ENCODE measurements around the gene RFTN1. TPM values are rescaled to one million over a fixed set of nuclear protein-coding genes. Genes with fewer than 3 reads are reported as not detected.
A peak's percentile ranks its signal among the peaks of the same experiment; 100 is the strongest.

The RFTN1 gene
- total RNA-seq, 2 experiments from 2014 or later = 81.8 to 152 TPM

DNA sequence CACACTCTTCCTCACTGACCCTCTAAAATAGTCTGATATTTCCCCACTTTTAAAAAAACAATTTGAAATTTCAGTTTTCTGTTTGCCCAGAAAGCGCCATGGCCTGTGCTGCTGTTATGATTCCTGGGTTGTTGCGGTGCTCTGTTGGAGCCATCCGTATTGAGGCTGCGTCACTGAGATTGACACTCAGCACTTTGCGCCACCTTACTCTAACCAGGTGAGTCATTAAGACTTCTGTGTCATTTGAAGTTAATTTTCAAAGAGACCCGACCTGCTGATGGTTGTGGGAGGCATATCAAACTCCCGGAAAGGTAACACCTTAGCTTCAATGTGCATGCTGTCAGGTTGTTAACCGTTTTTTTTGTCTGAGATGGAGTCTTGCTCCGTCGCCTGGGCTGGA is 242.6 kb downstream of the RFTN1 start:
- TF ChIP-seq EZH2phosphoT487 (IDR thresholded peaks at IDR 0.05; ENCODE audit: borderline replicate concordance, low read depth, low read length) = no peak
- TF ChIP-seq, protein P1, sequence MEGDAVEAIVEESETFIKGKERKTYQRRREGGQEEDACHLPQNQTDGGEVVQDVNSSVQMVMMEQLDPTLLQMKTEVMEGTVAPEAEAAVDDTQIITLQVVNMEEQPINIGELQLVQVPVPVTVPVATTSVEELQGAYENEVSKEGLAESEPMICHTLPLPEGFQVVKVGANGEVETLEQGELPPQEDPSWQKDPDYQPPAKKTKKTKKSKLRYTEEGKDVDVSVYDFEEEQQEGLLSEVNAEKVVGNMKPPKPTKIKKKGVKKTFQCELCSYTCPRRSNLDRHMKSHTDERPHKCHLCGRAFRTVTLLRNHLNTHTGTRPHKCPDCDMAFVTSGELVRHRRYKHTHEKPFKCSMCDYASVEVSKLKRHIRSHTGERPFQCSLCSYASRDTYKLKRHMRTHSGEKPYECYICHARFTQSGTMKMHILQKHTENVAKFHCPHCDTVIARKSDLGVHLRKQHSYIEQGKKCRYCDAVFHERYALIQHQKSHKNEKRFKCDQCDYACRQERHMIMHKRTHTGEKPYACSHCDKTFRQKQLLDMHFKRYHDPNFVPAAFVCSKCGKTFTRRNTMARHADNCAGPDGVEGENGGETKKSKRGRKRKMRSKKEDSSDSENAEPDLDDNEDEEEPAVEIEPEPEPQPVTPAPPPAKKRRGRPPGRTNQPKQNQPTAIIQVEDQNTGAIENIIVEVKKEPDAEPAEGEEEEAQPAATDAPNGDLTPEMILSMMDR (conservative IDR thresholded peaks at IDR 0.05; ENCODE audit: low read length) = no peak
- CTCF ChIA-PET (ENCODE audit: unreplicated experiment) = no interaction called here
- BruUV-seq (replicated peaks) = no TSS peak
- Histone ChIP-seq H3K4me2 (ENCODE audit: low read length) (no peak overlapping the region), H3K27ac (ENCODE audit: low read depth, low read length, poor library complexity, severe bottlenecking) (no peak overlapping the region), H4K20me1 (ENCODE audit: insufficient read depth, low read length) (no peaks in the 10 kb centered on the region), H3K4me1 (ENCODE audit: insufficient read depth, low read length, poor library complexity, severe bottlenecking) (peaks cover 28% of the 10 kb centered on the region), H3K79me2 (ENCODE audit: insufficient read depth, low read depth, low read length) (peaks cover 35% of the 10 kb centered on the region), H3K9me3 (ENCODE audit: low read length) (no peaks in the 10 kb centered on the region), H3K36me3 (ENCODE audit: insufficient read depth, low read length) (peaks cover 64% of the 10 kb centered on the region), H3K9me2 (ENCODE audit: insufficient read depth, low read length) (no peaks in the 10 kb centered on the region), H3K4me3 (ENCODE audit: low read depth, low read length, poor library complexity, severe bottlenecking) (no peak overlapping the region), H2AFZ (ENCODE audit: low read length) (no peak overlapping the region)
- no peak for DNase-seq (ENCODE audit: low spot score)
- POLR2A ChIA-PET = no interaction called here
- intact Hi-C loops (cut with micrococcal nuclease; ENCODE audit: unreplicated experiment) = no loop called here

- TF ChIP-seq, protein P1 (conservative IDR thresholded peaks at IDR 0.05; ENCODE audit: low read length) = no peak
- no peak for TF ChIP-seq EZH2phosphoT487 (IDR thresholded peaks at IDR 0.05; ENCODE audit: borderline replicate concordance, low read depth, low read length)
- ChIA-PET POLR2A (interaction anchor here (0.7 to 1.6 kb wide), 5 partner anchors 12 to 552 kb away, joined by 3 to 4 read pairs (median 3); no protein-coding TSS in a partner anchor), CTCF (ENCODE audit: unreplicated experiment) (no interaction called here)
- no peaks in the 10 kb centered on the region for H4K20me1 ChIP-seq (ENCODE audit: insufficient read depth, low read length)
- intact Hi-C loops (cut with micrococcal nuclease; ENCODE audit: unreplicated experiment) = no loop called here
- peaks cover 30% of the 10 kb centered on the region for H3K36me3 ChIP-seq (ENCODE audit: insufficient read depth, low read length)
- no peak overlapping the region for H2AFZ ChIP-seq (ENCODE audit: low read length)
- no TSS peak for BruUV-seq (replicated peaks)
- no peaks in the 10 kb centered on the region for H3K9me2 ChIP-seq (ENCODE audit: insufficient read depth, low read length)
- peak overlapping the region; percentile 91 for H3K4me3 ChIP-seq (ENCODE audit: low read depth, low read length, poor library complexity, severe bottlenecking)
- H3K79me2 ChIP-seq (ENCODE audit: insufficient read depth, low read depth, low read length) = peaks cover 60% of the 10 kb centered on the region
- H3K27ac ChIP-seq (ENCODE audit: low read depth, low read length, poor library complexity, severe bottlenecking) = no peak overlapping the region
- H3K4me2 ChIP-seq (ENCODE audit: low read length) = peak overlapping the region; percentile 94
- H3K9me3 ChIP-seq (ENCODE audit: low read length) = no peaks in the 10 kb centered on the region
- peaks cover 35% of the 10 kb centered on the region for H3K4me1 ChIP-seq (ENCODE audit: insufficient read depth, low read length, poor library complexity, severe bottlenecking)
- no peak for DNase-seq (ENCODE audit: low spot score)
Observed at GRCh38 chr3:16266714-16267113, 246.8 kb downstream of the RFTN1 start.

Other genes starting within 250 kb of the RFTN1 start
- gene DPH3, start 248.8 kb downstream of the RFTN1 start, total RNA-seq (2014; rRNA removed; shearing (Covaris generic)) = 4.8 and 7.3 TPM in 2 replicates
- 14.4 and 19.0 TPM in 2 replicates for gene DPH3, start 248.8 kb downstream of the RFTN1 start, total RNA-seq (2022)
- 16.6 and 18.7 TPM in 2 replicates for gene OXNAD1, start 248.5 kb downstream of the RFTN1 start, total RNA-seq (2014; rRNA removed; shearing (Covaris generic))
- gene OXNAD1, start 248.5 kb downstream of the RFTN1 start, total RNA-seq (2022) = 18.1 and 22.0 TPM in 2 replicates
- not detected in 2 replicates for gene DAZL, start 91.7 kb upstream of the RFTN1 start, total RNA-seq (2014; rRNA removed; shearing (Covaris generic))
- gene DAZL, start 91.7 kb upstream of the RFTN1 start, total RNA-seq (2022) = not detected in 2 replicates

All from OCI-LY7 (cell line).